ENCODE measurements around the gene PRKAR1B. TPM values are rescaled to one million over a fixed set of nuclear protein-coding genes. Genes with fewer than 3 reads are reported as not detected.

Gene PRKAR1B
- total RNA-seq, 1 experiment from 2014 or later: 14.1 TPM

GRCh38 chr7:726084-726853 is 812 bp downstream of the PRKAR1B start, which contains the start of gene DNAAF5:
Gene DNAAF5 (plus strand): TSS chr7:726699. CDS start chr7:726721, 22 bp downstream.
- RAD21 ChIA-PET (ENCODE audit: low non-redundant PET in 1 of 2, low total read pairs in 2 of 2, uncharacterized antibody in 2 of 2, unreplicated experiment in 2 of 2): no interaction called here
- H3K4me1 ChIP-seq (ENCODE audit: control insufficient read depth in 1 of 2, insufficient read depth in 2 of 2, low read length in 2 of 2): peaks cover 9 to 25% of the 10 kb centered on the region in 2 experiments
- peaks cover 7 to 40% of the 10 kb centered on the region in 2 experiments; a peak in 2 of 4 replicates for H3K36me3 ChIP-seq (ENCODE audit: control insufficient read depth in 1 of 2, insufficient read depth in 2 of 2, low read length in 2 of 2)
- TF ChIP-seq EGR1 (IDR thresholded peaks at IDR 0.05; ENCODE audit: low read depth): no peak
- TF ChIP-seq SIN3A (IDR thresholded peaks at IDR 0.05; ENCODE audit: low read depth): peak; percentile 61; the same call in 1 of the 2 replicates
- peak; percentile 42 for TF ChIP-seq POLR2A (IDR thresholded peaks at IDR 0.05; ENCODE audit: borderline replicate concordance, extremely low read depth, insufficient read depth, insufficient read length)
- TF ChIP-seq REST (IDR thresholded peaks at IDR 0.05; ENCODE audit: low read depth): no peak
- no peak; the same call in none of the 2 replicates for TF ChIP-seq CBX3 (IDR thresholded peaks at IDR 0.05; ENCODE audit: low read depth)
- peak; percentile 96 for TF ChIP-seq YY1 (IDR thresholded peaks at IDR 0.05; ENCODE audit: extremely low read depth, insufficient replicate concordance, low read depth, low read length)
- no peak for TF ChIP-seq CEBPB (IDR thresholded peaks at IDR 0.05; ENCODE audit: low read depth)
- TF ChIP-seq ZFX (IDR thresholded peaks at IDR 0.05): peak; percentile 98
- peak; percentile 63 for TF ChIP-seq POLR2AphosphoS5 (IDR thresholded peaks at IDR 0.05; ENCODE audit: low read depth, low read length)
- peak; percentile 99 for TF ChIP-seq MAX (IDR thresholded peaks at IDR 0.05)
- no peak for TF ChIP-seq SRF (IDR thresholded peaks at IDR 0.05; ENCODE audit: low read depth)
- TF ChIP-seq ATF3 (IDR thresholded peaks at IDR 0.05): no peak
- peaks cover 0 to 21% of the 10 kb centered on the region in 2 experiments; a peak in 1 of 4 replicates for H3K9me3 ChIP-seq (ENCODE audit: control insufficient read depth in 1 of 2, insufficient read depth in 1 of 2, low read depth in 1 of 2, low read length in 2 of 2)
- no peak within 1 kb of the TSS for H2AFZ ChIP-seq (ENCODE audit: low read depth, low read length, poor library complexity, severe bottlenecking)
- POLR2A ChIA-PET: no interaction called here
- H4K20me1 ChIP-seq (ENCODE audit: insufficient read depth): no peaks in the 10 kb centered on the region
- peaks cover 57% of the 10 kb centered on the region for H3K79me2 ChIP-seq (ENCODE audit: insufficient read depth, low read length)
- H3K27ac ChIP-seq (ENCODE audit: low read depth, low read length): peak within 1 kb of the TSS; percentile 96
- ATAC-seq (peak; percentile 73), DNase-seq (ENCODE audit: low read depth, low spot score) (peak; percentile 77)
- H3K9me2 ChIP-seq (ENCODE audit: insufficient read depth): no peaks in the 10 kb centered on the region
- CTCF ChIA-PET: no interaction called here
- H3K4me2 ChIP-seq (ENCODE audit: low read length): peak within 1 kb of the TSS; percentile 79
- H3K27me3 ChIP-seq (ENCODE audit: insufficient read depth, low read length): no peaks in the 10 kb centered on the region
- TSS peak; percentile 73 for BruUV-seq (replicated peaks)
- peak within 1 kb of the TSS; percentile 61 for H3K9ac ChIP-seq (ENCODE audit: low read length)
- intact Hi-C loops (cut with micrococcal nuclease): loop anchor here (2.0 to 5.0 kb wide), 2 partner anchors 85 to 209 kb away; partner anchors contain the start of gene PDGFA
- peak within 1 kb of the TSS; percentile 58 to 67 for H3K4me3 ChIP-seq (replicated peaks in 1 of 2; ENCODE audit: low read depth in 1 of 2, low read length in 2 of 2)

Data from HCT116 (cell line).